HUES48 (cell line): ENCODE measurements around the gene PTPRD.

Experiments used
- H3K27ac ChIP-seq: one replicate; pipeline ENCODE4 v1.7.0; 2013; ENCODE audit warnings: low read depth, low read length, inconsistent platforms
- H3K27me3 ChIP-seq: 2 replicates; pipeline ENCODE4 v1.6.1; 2013; ENCODE audit warnings: mild to moderate bottlenecking, low read length; ENCODE audit not compliant: control insufficient read depth, insufficient read depth
- H3K36me3 ChIP-seq: 2 replicates; pipeline ENCODE4 v1.6.1; 2013; ENCODE audit warnings: low read length; ENCODE audit not compliant: control insufficient read depth, insufficient read depth
- H3K4me1 ChIP-seq: 2 replicates; pipeline ENCODE4 v1.6.1; 2013; ENCODE audit warnings: mild to moderate bottlenecking, low read length; ENCODE audit not compliant: control insufficient read depth, insufficient read depth
- H3K4me3 ChIP-seq: 2 replicates; pipeline ENCODE4 v1.5.1; 2013; ENCODE audit warnings: mild to moderate bottlenecking, low read depth, low read length
- H3K9ac ChIP-seq: 2 replicates; pipeline ENCODE4 v1.6.1; 2013; ENCODE audit warnings: mild to moderate bottlenecking, low read depth, low read length, moderate library complexity
- H3K9me3 ChIP-seq: 2 replicates; pipeline ENCODE4 v1.6.1; 2013; ENCODE audit warnings: low read length; ENCODE audit not compliant: control insufficient read depth, insufficient read depth

Gene PTPRD

GRCh38 chr9:9284201-9284600 is 1328.6 kb downstream of the PTPRD start:
- no peak overlapping the region for H3K27ac ChIP-seq
- H3K27me3 ChIP-seq, result no peaks in the 10 kb centered on the region
- no peak overlapping the region for H3K4me3 ChIP-seq
- no peaks in the 10 kb centered on the region for H3K4me1 ChIP-seq
- H3K9me3 ChIP-seq, result no peaks in the 10 kb centered on the region
- no peak overlapping the region for H3K9ac ChIP-seq
- no peaks in the 10 kb centered on the region for H3K36me3 ChIP-seq

GRCh38 chr9:9283159-9283986 is 1329.4 kb downstream of the PTPRD start:
- Histone ChIP-seq H3K27ac (no peak overlapping the region), H3K4me3 (no peak overlapping the region), H3K9me3 (no peaks in the 10 kb centered on the region), H3K9ac (no peak overlapping the region), H3K27me3 (no peaks in the 10 kb centered on the region), H3K4me1 (no peaks in the 10 kb centered on the region), H3K36me3 (no peaks in the 10 kb centered on the region)

GRCh38 chr9:9275601-9276000 is 1337.2 kb downstream of the PTPRD start:
- Histone ChIP-seq H3K27me3 (no peaks in the 10 kb centered on the region), H3K9me3 (no peaks in the 10 kb centered on the region)

GRCh38 chr9:9257999-9258498 is 1354.8 kb downstream of the PTPRD start:
- Histone ChIP-seq H3K9ac (no peak overlapping the region), H3K4me3 (no peak overlapping the region), H3K36me3 (no peaks in the 10 kb centered on the region), H3K27me3 (no peaks in the 10 kb centered on the region), H3K27ac (no peak overlapping the region), H3K9me3 (no peaks in the 10 kb centered on the region), H3K4me1 (no peaks in the 10 kb centered on the region)

More at GRCh38 chr9:9275601-9276000, 1337.2 kb downstream of the PTPRD start:
- no peaks in the 10 kb centered on the region for H3K4me1 ChIP-seq
- no peak overlapping the region for H3K9ac ChIP-seq
- H3K27ac ChIP-seq, result no peak overlapping the region
- no peak overlapping the region for H3K4me3 ChIP-seq
- no peaks in the 10 kb centered on the region for H3K36me3 ChIP-seq

- Histone ChIP-seq H3K36me3 (no peaks in the 10 kb centered on the region), H3K4me3 (no peak overlapping the region), H3K9ac (no peak overlapping the region), H3K4me1 (no peaks in the 10 kb centered on the region), H3K27me3 (no peaks in the 10 kb centered on the region), H3K27ac (no peak overlapping the region), H3K9me3 (no peaks in the 10 kb centered on the region)
Measured at GRCh38 chr9:9246726-9247125, 1366.1 kb downstream of the PTPRD start.

GRCh38 chr9:9231946-9232345 is 1380.9 kb downstream of the PTPRD start:
- no peak overlapping the region for H3K4me3 ChIP-seq
- H3K36me3 ChIP-seq, result no peaks in the 10 kb centered on the region
- H3K27ac ChIP-seq, result no peak overlapping the region
- no peaks in the 10 kb centered on the region for H3K4me1 ChIP-seq
- peaks cover 8% of the 10 kb centered on the region for H3K9me3 ChIP-seq
- H3K27me3 ChIP-seq, result no peaks in the 10 kb centered on the region
- no peak overlapping the region for H3K9ac ChIP-seq

- H3K4me1 ChIP-seq, result no peaks in the 10 kb centered on the region
- H3K36me3 ChIP-seq, result no peaks in the 10 kb centered on the region
- H3K9ac ChIP-seq, result no peak overlapping the region
- no peak overlapping the region for H3K27ac ChIP-seq
- H3K27me3 ChIP-seq, result no peaks in the 10 kb centered on the region
- H3K9me3 ChIP-seq, result peaks cover 8% of the 10 kb centered on the region
- no peak overlapping the region for H3K4me3 ChIP-seq
Measured at GRCh38 chr9:9229269-9229668, 1383.5 kb downstream of the PTPRD start.

GRCh38 chr9:9223175-9223574 is 1389.6 kb downstream of the PTPRD start:
- no peaks in the 10 kb centered on the region for H3K9me3 ChIP-seq

GRCh38 chr9:9222730-9223129 is 1390.1 kb downstream of the PTPRD start:
- Histone ChIP-seq H3K27me3 (no peaks in the 10 kb centered on the region), H3K4me3 (no peak overlapping the region), H3K9ac (no peak overlapping the region), H3K27ac (no peak overlapping the region), H3K36me3 (no peaks in the 10 kb centered on the region), H3K9me3 (no peaks in the 10 kb centered on the region), H3K4me1 (no peaks in the 10 kb centered on the region)

More at GRCh38 chr9:9223175-9223574, 1389.6 kb downstream of the PTPRD start:
- H3K9ac ChIP-seq, result no peak overlapping the region
- no peak overlapping the region for H3K27ac ChIP-seq
- H3K4me1 ChIP-seq, result no peaks in the 10 kb centered on the region
- H3K4me3 ChIP-seq, result no peak overlapping the region
- no peaks in the 10 kb centered on the region for H3K27me3 ChIP-seq
- no peaks in the 10 kb centered on the region for H3K36me3 ChIP-seq

- H3K9ac ChIP-seq, result no peak overlapping the region
- no peak overlapping the region for H3K4me3 ChIP-seq
- H3K27me3 ChIP-seq, result no peaks in the 10 kb centered on the region
- H3K27ac ChIP-seq, result no peak overlapping the region
- H3K4me1 ChIP-seq, result peaks cover 3% of the 10 kb centered on the region; the same call in 1 of the 2 replicates
- no peaks in the 10 kb centered on the region for H3K9me3 ChIP-seq
- no peaks in the 10 kb centered on the region for H3K36me3 ChIP-seq
Measured at GRCh38 chr9:9216934-9217333, 1395.9 kb downstream of the PTPRD start.

- H3K4me1 ChIP-seq, result peaks cover 3% of the 10 kb centered on the region; the same call in 1 of the 2 replicates
- H3K4me3 ChIP-seq, result no peak overlapping the region
- no peaks in the 10 kb centered on the region for H3K27me3 ChIP-seq
- H3K36me3 ChIP-seq, result no peaks in the 10 kb centered on the region
- H3K9me3 ChIP-seq, result no peaks in the 10 kb centered on the region
- no peak overlapping the region for H3K27ac ChIP-seq
- no peak overlapping the region for H3K9ac ChIP-seq
Measured at GRCh38 chr9:9215050-9215449, 1397.8 kb downstream of the PTPRD start.
